Neural cell (in vitro differentiated cells): ENCODE results near the gene DRD1. TPM values are rescaled to one million over a fixed set of nuclear protein-coding genes. Genes with fewer than 3 reads are reported as not detected.

Source experiments
- H2AFZ ChIP-seq: fragments of 200-600, 300-800 bp; sonication (generic), shearing (Covaris generic); 2 replicates; pipeline ENCODE4 v1.6.0; 2014; ENCODE audit warnings: low read depth, mild to moderate bottlenecking, antibody characterized with exemption, low read length, moderate library complexity
- H3F3A ChIP-seq: fragments of 200-600 bp; shearing (Covaris generic); 2 replicates; pipeline ENCODE4 v1.6.1; 2016; ENCODE audit warnings: mild to moderate bottlenecking, moderate library complexity, mixed read lengths, antibody characterized with exemption, low read length; ENCODE audit not compliant: insufficient read depth, poor library complexity, severe bottlenecking
- H3K27ac ChIP-seq: fragments of 200-600, 300-800 bp; sonication (generic), shearing (Covaris generic); 2 replicates; pipeline ENCODE4 v1.5.1; 2014; ENCODE audit warnings: mild to moderate bottlenecking, low read length, moderate library complexity
- H3K27me3 ChIP-seq: fragments of 300-800, 200-600 bp; sonication (generic), shearing (Covaris generic); 2 replicates; pipeline ENCODE4 v1.6.0; 2014; ENCODE audit warnings: mild to moderate bottlenecking, low read depth, low read length, moderate library complexity; ENCODE audit not compliant: insufficient read depth
- H3K36me3 ChIP-seq: fragments of 300-800, 200-600 bp; sonication (generic), shearing (Covaris generic); 2 replicates; pipeline ENCODE4 v1.5.1; 2014; ENCODE audit warnings: mild to moderate bottlenecking, antibody characterized with exemption, low read length, moderate library complexity; ENCODE audit not compliant: insufficient read depth
- H3K4me2 ChIP-seq: fragments of 300-800, 200-600 bp; sonication (generic), shearing (Covaris generic); 2 replicates; pipeline ENCODE4 v1.6.0; 2014; ENCODE audit warnings: mild to moderate bottlenecking, low read length
- H3K4me3 ChIP-seq: fragments of 300-800, 200-600 bp; sonication (generic), shearing (Covaris generic); 2 replicates; pipeline ENCODE4 v1.5.1; 2014; ENCODE audit warnings: mild to moderate bottlenecking, low read length, moderate library complexity
- H3K79me2 ChIP-seq: fragments of 200-600 bp; shearing (Covaris generic); replicated peaks from 2 replicates; pipeline ENCODE4 v1.6.0; 2014; ENCODE audit warnings: mild to moderate bottlenecking, low read length, moderate library complexity; ENCODE audit not compliant: insufficient read depth
- H3K9ac ChIP-seq: fragments of 300-800, 200-600 bp; sonication (generic), shearing (Covaris generic); 2 replicates; pipeline ENCODE4 v1.6.1; 2016; ENCODE audit warnings: mild to moderate bottlenecking, low read length, mixed read lengths
- H3K9me2 ChIP-seq: fragments of 200-600 bp; shearing (Covaris generic); 2 replicates; pipeline ENCODE4 v1.6.1; 2016; ENCODE audit warnings: mild to moderate bottlenecking, low read length, mixed read lengths; ENCODE audit not compliant: insufficient read depth
- H3K9me3 ChIP-seq: fragments of 200-600, 300-800 bp; sonication (generic), shearing (Covaris generic); 2 replicates; pipeline ENCODE4 v1.6.1; 2016; ENCODE audit warnings: mild to moderate bottlenecking, mixed run types, low read length, moderate library complexity, mixed read lengths
- H4K20me1 ChIP-seq: fragments of 200-600 bp; shearing (Covaris generic); 2 replicates; pipeline ENCODE4 v1.6.1; 2016; ENCODE audit warnings: mild to moderate bottlenecking, mixed run types; ENCODE audit not compliant: insufficient read depth
- EP300 ChIP-seq: fragments of 450-650 bp; conservative IDR thresholded peaks from 2 replicates; pipeline ENCODE4 v1.6.1; 2014; ENCODE audit warnings: antibody characterized with exemption, mild to moderate bottlenecking, moderate library complexity; ENCODE audit not compliant: poor library complexity, severe bottlenecking
- EZH2 ChIP-seq: fragments of 200-600, 300-800 bp; shearing (Covaris generic), sonication (generic); IDR thresholded peaks from 2 replicates; pipeline ENCODE4 v1.6.1; 2014; ENCODE audit warnings: antibody characterized with exemption, low read length, borderline replicate concordance, mild to moderate bottlenecking; ENCODE audit not compliant: insufficient read depth, poor library complexity, severe bottlenecking
- MXI1 ChIP-seq: fragments of 450-650 bp; conservative IDR thresholded peaks from 2 replicates; pipeline ENCODE4 v1.6.1; 2014; ENCODE audit warnings: antibody characterized with exemption, mild to moderate bottlenecking; ENCODE audit not compliant: poor library complexity, severe bottlenecking
- POLR2AphosphoS5 ChIP-seq: IDR thresholded peaks from 2 replicates; pipeline ENCODE4 v1.6.1; 2012
- RAD21 ChIP-seq: fragments of 450-650 bp; conservative IDR thresholded peaks from 2 replicates; pipeline ENCODE4 v1.6.1; 2014; ENCODE audit warnings: antibody characterized with exemption, mild to moderate bottlenecking, moderate library complexity
- REST ChIP-seq: IDR thresholded peaks from 2 replicates; pipeline ENCODE4 v1.6.1; 2012; ENCODE audit warnings: borderline replicate concordance
- SMC3 ChIP-seq: fragments of 450-650 bp; conservative IDR thresholded peaks from 2 replicates; pipeline ENCODE4 v1.6.1; 2014; ENCODE audit warnings: antibody characterized with exemption, mild to moderate bottlenecking, moderate library complexity; ENCODE audit not compliant: poor library complexity
- TAF1 ChIP-seq: IDR thresholded peaks from 2 replicates; pipeline ENCODE4 v1.6.1; 2012; ENCODE audit warnings: low read depth
- polyA plus RNA-seq: library from polyadenylated mRNA; depleted of rRNA; stranded (reverse); fragments of >200 nt; gene quantifications from 2 replicates; pipeline ENCODE4 v1.2.3, GENCODE V29; 2014
- TF ChIP-seq, protein P1 (sequence below): fragments of 450-650 bp; IDR thresholded peaks from 2 replicates; pipeline ENCODE4 v1.5.1; 2014; ENCODE audit warnings: antibody characterized with exemption, mild to moderate bottlenecking, moderate library complexity; ENCODE audit not compliant: poor library complexity, severe bottlenecking

The DRD1 gene
- polyA plus RNA-seq, 1 donor from 2014 or later = 0.33 TPM

DNA sequence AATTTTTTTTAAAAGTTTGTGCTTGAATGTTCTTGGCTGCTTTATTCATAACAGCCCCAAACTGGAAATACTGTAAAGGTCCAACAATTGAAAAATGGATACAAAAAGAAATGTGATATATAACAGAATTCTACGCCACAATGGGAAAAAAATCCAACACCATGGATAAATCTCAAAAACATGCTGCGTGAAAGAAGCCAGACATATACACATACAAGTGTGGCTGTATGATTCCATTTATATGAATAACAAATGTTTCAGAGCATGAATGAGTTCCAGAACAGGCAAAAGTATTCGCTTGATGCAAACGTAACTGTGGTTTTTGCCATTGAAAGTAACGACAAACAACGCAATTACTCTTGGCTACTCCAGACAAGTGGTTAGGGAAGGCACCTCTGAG, 27.2 kb upstream of the DRD1 start:
- no peaks in the 10 kb centered on the region for H3K79me2 ChIP-seq
- no peaks in the 10 kb centered on the region for H3K9me3 ChIP-seq
- no peaks in the 10 kb centered on the region for H3K36me3 ChIP-seq
- H3K4me2 ChIP-seq = no peak overlapping the region
- no peak overlapping the region for H3K9ac ChIP-seq
- no peaks in the 10 kb centered on the region for H3F3A ChIP-seq
- H4K20me1 ChIP-seq = no peaks in the 10 kb centered on the region
- no peak overlapping the region for H2AFZ ChIP-seq
- no peak for TF ChIP-seq EP300
- TF ChIP-seq, protein P1, sequence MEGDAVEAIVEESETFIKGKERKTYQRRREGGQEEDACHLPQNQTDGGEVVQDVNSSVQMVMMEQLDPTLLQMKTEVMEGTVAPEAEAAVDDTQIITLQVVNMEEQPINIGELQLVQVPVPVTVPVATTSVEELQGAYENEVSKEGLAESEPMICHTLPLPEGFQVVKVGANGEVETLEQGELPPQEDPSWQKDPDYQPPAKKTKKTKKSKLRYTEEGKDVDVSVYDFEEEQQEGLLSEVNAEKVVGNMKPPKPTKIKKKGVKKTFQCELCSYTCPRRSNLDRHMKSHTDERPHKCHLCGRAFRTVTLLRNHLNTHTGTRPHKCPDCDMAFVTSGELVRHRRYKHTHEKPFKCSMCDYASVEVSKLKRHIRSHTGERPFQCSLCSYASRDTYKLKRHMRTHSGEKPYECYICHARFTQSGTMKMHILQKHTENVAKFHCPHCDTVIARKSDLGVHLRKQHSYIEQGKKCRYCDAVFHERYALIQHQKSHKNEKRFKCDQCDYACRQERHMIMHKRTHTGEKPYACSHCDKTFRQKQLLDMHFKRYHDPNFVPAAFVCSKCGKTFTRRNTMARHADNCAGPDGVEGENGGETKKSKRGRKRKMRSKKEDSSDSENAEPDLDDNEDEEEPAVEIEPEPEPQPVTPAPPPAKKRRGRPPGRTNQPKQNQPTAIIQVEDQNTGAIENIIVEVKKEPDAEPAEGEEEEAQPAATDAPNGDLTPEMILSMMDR = no peak
- TF ChIP-seq REST = no peak
- no peak for TF ChIP-seq MXI1
- TF ChIP-seq RAD21 = no peak
- no peak for TF ChIP-seq EZH2
- no peak for TF ChIP-seq TAF1
- TF ChIP-seq POLR2AphosphoS5 = no peak
- no peak for TF ChIP-seq SMC3
- no peak overlapping the region for H3K27ac ChIP-seq
- no peaks in the 10 kb centered on the region for H3K27me3 ChIP-seq
- H3K4me3 ChIP-seq = no peak overlapping the region
- H3K9me2 ChIP-seq = no peaks in the 10 kb centered on the region

- no peak for TF ChIP-seq POLR2AphosphoS5
- no peak for TF ChIP-seq TAF1
- Histone ChIP-seq H3K79me2 (no peaks in the 10 kb centered on the region), H4K20me1 (no peaks in the 10 kb centered on the region), H3K9ac (no peak overlapping the region), H2AFZ (no peak overlapping the region), H3K36me3 (no peaks in the 10 kb centered on the region), H3K9me3 (no peaks in the 10 kb centered on the region), H3K4me2 (no peak overlapping the region), H3K4me3 (no peak overlapping the region), H3F3A (no peaks in the 10 kb centered on the region), H3K27ac (no peak overlapping the region), H3K9me2 (no peaks in the 10 kb centered on the region), H3K27me3 (no peaks in the 10 kb centered on the region)
Measured at GRCh38 chr5:175470781-175471180, 26.8 kb upstream of the DRD1 start.

- no peak overlapping the region for H3K4me3 ChIP-seq
- H3K27me3 ChIP-seq = no peaks in the 10 kb centered on the region
- H3K9ac ChIP-seq = no peak overlapping the region
- H3K4me2 ChIP-seq = no peak overlapping the region
- H3K9me2 ChIP-seq = no peaks in the 10 kb centered on the region
- no peaks in the 10 kb centered on the region for H3K36me3 ChIP-seq
- no peaks in the 10 kb centered on the region for H3F3A ChIP-seq
- H3K9me3 ChIP-seq = no peaks in the 10 kb centered on the region
- H4K20me1 ChIP-seq = no peaks in the 10 kb centered on the region
- no peaks in the 10 kb centered on the region for H3K79me2 ChIP-seq
- no peak for TF ChIP-seq REST
- no peak for TF ChIP-seq SMC3
- no peak for TF ChIP-seq TAF1
- no peak for TF ChIP-seq EZH2
- no peak for TF ChIP-seq POLR2AphosphoS5
- TF ChIP-seq EP300 = no peak
- TF ChIP-seq, protein P1 = no peak
- TF ChIP-seq RAD21 = no peak
- H2AFZ ChIP-seq = no peak overlapping the region
- H3K27ac ChIP-seq = no peak overlapping the region
Measured at GRCh38 chr5:175469916-175470315, 25.9 kb upstream of the DRD1 start.
